Limb (tissue), 2 donors: ENCODE measurements around the gene SINHCAF.

Experiments
- DNase-seq, 2 donors: peaks; one replicate each; pipeline ENCODE4 v3.0.0-alpha.2; 2016; ENCODE audit errors: extremely low spot score in 2 of 2

Gene SINHCAF

GRCh38 chr12:31337952-31338351 lies 12.0 kb upstream of the SINHCAF start:
- no peak for DNase-seq

GRCh38 chr12:31331242-31331641 lies 5.3 kb upstream of the SINHCAF start:
- DNase-seq = no peak

- DNase-seq = peak in 1 of 2 donors; percentile 36
These were observed 1.0 kb upstream of the SINHCAF start for GRCh38 chr12:31326736-31327659.

GRCh38 chr12:31325524-31325875 lies 450 bp downstream of the SINHCAF start:
- DNase-seq = peak in 1 of 2 donors; percentile 73

GRCh38 chr12:31324845-31325523 lies 966 bp downstream of the SINHCAF start:
- peak; percentile 27 to 74 for DNase-seq

- peak; percentile 64 to 87 for DNase-seq
These were observed 1.7 kb downstream of the SINHCAF start for GRCh38 chr12:31324116-31324844.

GRCh38 chr12:31323391-31324115 lies 2.4 kb downstream of the SINHCAF start:
- no peak for DNase-seq

GRCh38 chr12:31322801-31323207 lies 3.1 kb downstream of the SINHCAF start:
- no peak for DNase-seq

- no peak for DNase-seq
These were observed 4.1 kb downstream of the SINHCAF start for GRCh38 chr12:31321897-31322228.

GRCh38 chr12:31321186-31321896 lies 4.6 kb downstream of the SINHCAF start:
- no peak for DNase-seq

- DNase-seq = no peak
These were observed 7.2 kb downstream of the SINHCAF start for GRCh38 chr12:31318657-31319269.

- DNase-seq = no peak
These were observed 8.2 kb downstream of the SINHCAF start for GRCh38 chr12:31317471-31318395.

GRCh38 chr12:31316891-31317290 lies 9.1 kb downstream of the SINHCAF start:
- no peak for DNase-seq

- no peak for DNase-seq
These were observed 10.0 kb downstream of the SINHCAF start for GRCh38 chr12:31315784-31316465.

- no peak for DNase-seq
These were observed 10.8 kb downstream of the SINHCAF start for GRCh38 chr12:31315044-31315715.

- no peak for DNase-seq
These were observed 13.5 kb downstream of the SINHCAF start for GRCh38 chr12:31312431-31312830.

- DNase-seq = no peak
These were observed 14.2 kb downstream of the SINHCAF start for GRCh38 chr12:31311634-31312258.

- no peak for DNase-seq
These were observed 15.5 kb downstream of the SINHCAF start for GRCh38 chr12:31310488-31310887.
